Neural cell (in vitro differentiated cells): ENCODE measurements around the gene WDSUB1. TPM values are rescaled to one million over a fixed set of nuclear protein-coding genes. Genes with fewer than 3 reads are reported as not detected.

Experiments
- H2AFZ ChIP-seq: fragments of 200-600, 300-800 bp; sonication (generic), shearing (Covaris generic); 2 replicates; pipeline ENCODE4 v1.6.0; 2014; ENCODE audit warnings: low read depth, mild to moderate bottlenecking, antibody characterized with exemption, low read length, moderate library complexity
- H3F3A ChIP-seq: fragments of 200-600 bp; shearing (Covaris generic); 2 replicates; pipeline ENCODE4 v1.6.1; 2016; ENCODE audit warnings: mild to moderate bottlenecking, moderate library complexity, mixed read lengths, antibody characterized with exemption, low read length; ENCODE audit not compliant: insufficient read depth, poor library complexity, severe bottlenecking
- H3K27ac ChIP-seq: fragments of 200-600, 300-800 bp; sonication (generic), shearing (Covaris generic); 2 replicates; pipeline ENCODE4 v1.5.1; 2014; ENCODE audit warnings: mild to moderate bottlenecking, low read length, moderate library complexity
- H3K27me3 ChIP-seq: fragments of 300-800, 200-600 bp; sonication (generic), shearing (Covaris generic); 2 replicates; pipeline ENCODE4 v1.6.0; 2014; ENCODE audit warnings: mild to moderate bottlenecking, low read depth, low read length, moderate library complexity; ENCODE audit not compliant: insufficient read depth
- H3K36me3 ChIP-seq: fragments of 300-800, 200-600 bp; sonication (generic), shearing (Covaris generic); 2 replicates; pipeline ENCODE4 v1.5.1; 2014; ENCODE audit warnings: mild to moderate bottlenecking, antibody characterized with exemption, low read length, moderate library complexity; ENCODE audit not compliant: insufficient read depth
- H3K4me2 ChIP-seq: fragments of 300-800, 200-600 bp; sonication (generic), shearing (Covaris generic); 2 replicates; pipeline ENCODE4 v1.6.0; 2014; ENCODE audit warnings: mild to moderate bottlenecking, low read length
- H3K4me3 ChIP-seq: fragments of 300-800, 200-600 bp; sonication (generic), shearing (Covaris generic); 2 replicates; pipeline ENCODE4 v1.5.1; 2014; ENCODE audit warnings: mild to moderate bottlenecking, low read length, moderate library complexity
- H3K79me2 ChIP-seq: fragments of 200-600 bp; shearing (Covaris generic); replicated peaks from 2 replicates; pipeline ENCODE4 v1.6.0; 2014; ENCODE audit warnings: mild to moderate bottlenecking, low read length, moderate library complexity; ENCODE audit not compliant: insufficient read depth
- H3K9ac ChIP-seq: fragments of 300-800, 200-600 bp; sonication (generic), shearing (Covaris generic); 2 replicates; pipeline ENCODE4 v1.6.1; 2016; ENCODE audit warnings: mild to moderate bottlenecking, low read length, mixed read lengths
- H3K9me2 ChIP-seq: fragments of 200-600 bp; shearing (Covaris generic); 2 replicates; pipeline ENCODE4 v1.6.1; 2016; ENCODE audit warnings: mild to moderate bottlenecking, low read length, mixed read lengths; ENCODE audit not compliant: insufficient read depth
- H3K9me3 ChIP-seq: fragments of 200-600, 300-800 bp; sonication (generic), shearing (Covaris generic); 2 replicates; pipeline ENCODE4 v1.6.1; 2016; ENCODE audit warnings: mild to moderate bottlenecking, mixed run types, low read length, moderate library complexity, mixed read lengths
- H4K20me1 ChIP-seq: fragments of 200-600 bp; shearing (Covaris generic); 2 replicates; pipeline ENCODE4 v1.6.1; 2016; ENCODE audit warnings: mild to moderate bottlenecking, mixed run types; ENCODE audit not compliant: insufficient read depth
- CTCF ChIP-seq: fragments of 450-650 bp; IDR thresholded peaks from 2 replicates; pipeline ENCODE4 v1.5.1; 2014; ENCODE audit warnings: antibody characterized with exemption, mild to moderate bottlenecking, moderate library complexity; ENCODE audit not compliant: poor library complexity, severe bottlenecking
- EP300 ChIP-seq: fragments of 450-650 bp; conservative IDR thresholded peaks from 2 replicates; pipeline ENCODE4 v1.6.1; 2014; ENCODE audit warnings: antibody characterized with exemption, mild to moderate bottlenecking, moderate library complexity; ENCODE audit not compliant: poor library complexity, severe bottlenecking
- EZH2 ChIP-seq: fragments of 200-600, 300-800 bp; shearing (Covaris generic), sonication (generic); IDR thresholded peaks from 2 replicates; pipeline ENCODE4 v1.6.1; 2014; ENCODE audit warnings: antibody characterized with exemption, low read length, borderline replicate concordance, mild to moderate bottlenecking; ENCODE audit not compliant: insufficient read depth, poor library complexity, severe bottlenecking
- MXI1 ChIP-seq: fragments of 450-650 bp; conservative IDR thresholded peaks from 2 replicates; pipeline ENCODE4 v1.6.1; 2014; ENCODE audit warnings: antibody characterized with exemption, mild to moderate bottlenecking; ENCODE audit not compliant: poor library complexity, severe bottlenecking
- POLR2AphosphoS5 ChIP-seq: IDR thresholded peaks from 2 replicates; pipeline ENCODE4 v1.6.1; 2012
- RAD21 ChIP-seq: fragments of 450-650 bp; conservative IDR thresholded peaks from 2 replicates; pipeline ENCODE4 v1.6.1; 2014; ENCODE audit warnings: antibody characterized with exemption, mild to moderate bottlenecking, moderate library complexity
- REST ChIP-seq: IDR thresholded peaks from 2 replicates; pipeline ENCODE4 v1.6.1; 2012; ENCODE audit warnings: borderline replicate concordance
- SMC3 ChIP-seq: fragments of 450-650 bp; conservative IDR thresholded peaks from 2 replicates; pipeline ENCODE4 v1.6.1; 2014; ENCODE audit warnings: antibody characterized with exemption, mild to moderate bottlenecking, moderate library complexity; ENCODE audit not compliant: poor library complexity
- TAF1 ChIP-seq: IDR thresholded peaks from 2 replicates; pipeline ENCODE4 v1.6.1; 2012; ENCODE audit warnings: low read depth
- polyA plus RNA-seq: library from polyadenylated mRNA; depleted of rRNA; stranded (reverse); fragments of >200 nt; gene quantifications from 2 replicates; pipeline ENCODE4 v1.2.3, GENCODE V29; 2014

Gene WDSUB1
- polyA plus RNA-seq, 1 donor from 2014 or later: 11.1 TPM

- no peak overlapping the region for H3K9ac ChIP-seq
- H3K4me2 ChIP-seq: no peak overlapping the region
- no peak overlapping the region for H2AFZ ChIP-seq
- no peaks in the 10 kb centered on the region for H3K9me2 ChIP-seq
- no peaks in the 10 kb centered on the region for H4K20me1 ChIP-seq
- no peaks in the 10 kb centered on the region for H3K79me2 ChIP-seq
- no peaks in the 10 kb centered on the region for H3F3A ChIP-seq
- H3K27me3 ChIP-seq: no peaks in the 10 kb centered on the region
- TF ChIP-seq SMC3: no peak
- no peak for TF ChIP-seq POLR2AphosphoS5
- no peak for TF ChIP-seq CTCF
- no peak for TF ChIP-seq EZH2
- no peak for TF ChIP-seq TAF1
- no peak for TF ChIP-seq RAD21
- no peak for TF ChIP-seq REST
- TF ChIP-seq MXI1: no peak
- no peak for TF ChIP-seq EP300
- no peak overlapping the region for H3K4me3 ChIP-seq
- H3K27ac ChIP-seq: no peak overlapping the region
- H3K9me3 ChIP-seq: no peaks in the 10 kb centered on the region
- H3K36me3 ChIP-seq: no peaks in the 10 kb centered on the region
Measured at GRCh38 chr2:159199236-159199635, 87.3 kb downstream of the WDSUB1 start.

- Histone ChIP-seq H3K27me3 (no peaks in the 10 kb centered on the region), H3K36me3 (no peaks in the 10 kb centered on the region), H3K79me2 (no peaks in the 10 kb centered on the region), H3K4me3 (no peak overlapping the region), H3K9me3 (no peaks in the 10 kb centered on the region), H3K9me2 (no peaks in the 10 kb centered on the region), H3K27ac (no peak overlapping the region), H4K20me1 (no peaks in the 10 kb centered on the region), H2AFZ (no peak overlapping the region), H3K4me2 (no peak overlapping the region), H3F3A (no peaks in the 10 kb centered on the region), H3K9ac (no peak overlapping the region)
- no peak for TF ChIP-seq TAF1
- no peak for TF ChIP-seq REST
- TF ChIP-seq EZH2: no peak
- TF ChIP-seq EP300: no peak
- no peak for TF ChIP-seq RAD21
- TF ChIP-seq POLR2AphosphoS5: no peak
- no peak for TF ChIP-seq SMC3
- no peak for TF ChIP-seq MXI1
- no peak for TF ChIP-seq CTCF
Measured at GRCh38 chr2:159196393-159196925, 90.0 kb downstream of the WDSUB1 start.
